Mesothelial cell of epicardium (in vitro differentiated cells): Measurements from ENCODE around the gene HSPA5. TPM values are rescaled to one million over a fixed set of nuclear protein-coding genes. Genes with fewer than 3 reads are reported as not detected.

Source experiments
- DNase-seq, 2 experiments: peaks; one replicate each; pipeline ENCODE4 v3.0.0; 2021; ENCODE audit warnings: low spot score in 2 of 2; ENCODE audit not compliant: unreplicated experiment in 2 of 2
- H3K27ac Mint-ChIP-seq: 2 replicates; pipeline ENCODE4 v1.8.0; 2021; ENCODE audit warnings: mixed read lengths
- H3K27me3 Mint-ChIP-seq: 2 replicates; pipeline ENCODE4 v1.8.0; 2021; ENCODE audit warnings: low read depth, mixed read lengths
- H3K36me3 Mint-ChIP-seq: 2 replicates; pipeline ENCODE4 v1.8.0; 2021; ENCODE audit warnings: mixed read lengths
- H3K4me1 Mint-ChIP-seq: 2 replicates; pipeline ENCODE4 v1.8.0; 2021; ENCODE audit warnings: mixed read lengths
- H3K4me3 Mint-ChIP-seq: 2 replicates; pipeline ENCODE4 v1.8.0; 2021; ENCODE audit warnings: mild to moderate bottlenecking, moderate library complexity, mixed read lengths
- H3K9me3 Mint-ChIP-seq: 2 replicates; pipeline ENCODE4 v1.8.0; 2021; ENCODE audit warnings: mixed read lengths
- total RNA-seq: library from RNA; stranded (reverse); gene quantifications from 3 replicates; pipeline ENCODE4 v1.2.1, GENCODE V29; 2021
- TF ChIP-seq, protein P1 (sequence below): fragments of 200-600 bp; sonication (generic); IDR thresholded peaks from one replicate; pipeline ENCODE4 v1.5.0; 2021; ENCODE audit warnings: antibody characterized with exemption; ENCODE audit not compliant: unreplicated experiment

Gene HSPA5
- total RNA-seq, 1 donor from 2014 or later: 249 TPM

DNA sequence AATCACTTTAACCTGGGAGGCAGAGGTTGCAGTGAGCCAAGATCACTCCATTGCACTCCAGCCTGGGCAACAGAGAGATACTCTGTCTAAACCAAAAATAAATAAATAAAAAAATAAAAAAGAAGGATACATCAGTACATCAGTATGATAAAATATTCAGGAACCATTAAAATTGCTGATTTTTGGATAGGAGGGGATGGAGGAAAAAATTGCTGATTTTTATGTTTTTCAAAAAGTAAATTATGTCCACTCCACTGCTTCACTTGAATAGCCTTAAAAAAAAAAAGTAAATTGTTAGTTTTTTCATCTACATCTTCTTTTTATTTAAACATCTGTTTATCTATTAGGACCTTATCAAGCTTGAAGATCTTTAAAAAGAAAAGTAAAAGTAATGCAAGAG, 13.1 kb upstream of the HSPA5 start:
- Mint-ChIP-seq H3K4me3 (no peak overlapping the region), H3K36me3 (no peaks in the 10 kb centered on the region), H3K27ac (no peak overlapping the region), H3K4me1 (no peaks in the 10 kb centered on the region), H3K27me3 (no peaks in the 10 kb centered on the region), H3K9me3 (no peaks in the 10 kb centered on the region)
- TF ChIP-seq, protein P1, sequence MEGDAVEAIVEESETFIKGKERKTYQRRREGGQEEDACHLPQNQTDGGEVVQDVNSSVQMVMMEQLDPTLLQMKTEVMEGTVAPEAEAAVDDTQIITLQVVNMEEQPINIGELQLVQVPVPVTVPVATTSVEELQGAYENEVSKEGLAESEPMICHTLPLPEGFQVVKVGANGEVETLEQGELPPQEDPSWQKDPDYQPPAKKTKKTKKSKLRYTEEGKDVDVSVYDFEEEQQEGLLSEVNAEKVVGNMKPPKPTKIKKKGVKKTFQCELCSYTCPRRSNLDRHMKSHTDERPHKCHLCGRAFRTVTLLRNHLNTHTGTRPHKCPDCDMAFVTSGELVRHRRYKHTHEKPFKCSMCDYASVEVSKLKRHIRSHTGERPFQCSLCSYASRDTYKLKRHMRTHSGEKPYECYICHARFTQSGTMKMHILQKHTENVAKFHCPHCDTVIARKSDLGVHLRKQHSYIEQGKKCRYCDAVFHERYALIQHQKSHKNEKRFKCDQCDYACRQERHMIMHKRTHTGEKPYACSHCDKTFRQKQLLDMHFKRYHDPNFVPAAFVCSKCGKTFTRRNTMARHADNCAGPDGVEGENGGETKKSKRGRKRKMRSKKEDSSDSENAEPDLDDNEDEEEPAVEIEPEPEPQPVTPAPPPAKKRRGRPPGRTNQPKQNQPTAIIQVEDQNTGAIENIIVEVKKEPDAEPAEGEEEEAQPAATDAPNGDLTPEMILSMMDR: no peak
- no peak for DNase-seq

DNA sequence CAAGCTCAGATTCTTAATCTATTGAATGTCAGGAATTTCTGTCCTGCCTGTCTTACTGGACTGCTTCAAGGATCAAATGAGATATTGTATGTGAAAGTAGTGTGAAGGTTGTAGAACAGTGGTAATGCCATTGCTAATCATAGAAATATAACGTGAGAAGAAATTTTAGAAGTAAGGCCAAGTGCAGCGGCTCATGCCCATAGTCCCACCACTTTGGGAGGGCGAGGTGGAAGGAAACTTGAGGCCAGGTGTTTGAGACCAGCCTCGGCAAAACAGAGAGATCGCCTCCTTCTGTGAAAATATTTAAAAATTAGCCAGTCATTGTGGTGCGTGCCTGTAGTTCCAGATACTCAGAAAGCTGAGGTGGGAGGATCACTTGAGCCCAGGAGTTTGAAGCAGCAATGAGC, 5.1 kb upstream of the HSPA5 start:
- no peaks in the 10 kb centered on the region for H3K9me3 Mint-ChIP-seq
- TF ChIP-seq, protein P1: no peak
- no peak overlapping the region for H3K4me3 Mint-ChIP-seq
- H3K4me1 Mint-ChIP-seq: peaks cover 5% of the 10 kb centered on the region
- no peak for DNase-seq
- H3K27me3 Mint-ChIP-seq: no peaks in the 10 kb centered on the region
- H3K27ac Mint-ChIP-seq: no peak overlapping the region
- no peaks in the 10 kb centered on the region for H3K36me3 Mint-ChIP-seq

- H3K4me3 Mint-ChIP-seq: no peak overlapping the region
- peaks cover 16% of the 10 kb centered on the region for H3K4me1 Mint-ChIP-seq
- TF ChIP-seq, protein P1: no peak
- no peak for DNase-seq
- H3K9me3 Mint-ChIP-seq: no peaks in the 10 kb centered on the region
- no peak overlapping the region for H3K27ac Mint-ChIP-seq
- no peaks in the 10 kb centered on the region for H3K27me3 Mint-ChIP-seq
- H3K36me3 Mint-ChIP-seq: peaks cover 8% of the 10 kb centered on the region
Observed at GRCh38 chr9:125243792-125244260, 2.7 kb upstream of the HSPA5 start.

- Mint-ChIP-seq H3K9me3 (no peaks in the 10 kb centered on the region), H3K4me3 (peak overlapping the region; percentile 90), H3K36me3 (peaks cover 21% of the 10 kb centered on the region), H3K4me1 (peaks cover 32% of the 10 kb centered on the region), H3K27ac (peak overlapping the region; percentile 98), H3K27me3 (no peaks in the 10 kb centered on the region)
- DNase-seq: peak in 1 of 2 experiments; percentile 25
- TF ChIP-seq, protein P1: no peak
Observed at GRCh38 chr9:125241863-125242739, 958 bp upstream of the HSPA5 start.

DNA sequence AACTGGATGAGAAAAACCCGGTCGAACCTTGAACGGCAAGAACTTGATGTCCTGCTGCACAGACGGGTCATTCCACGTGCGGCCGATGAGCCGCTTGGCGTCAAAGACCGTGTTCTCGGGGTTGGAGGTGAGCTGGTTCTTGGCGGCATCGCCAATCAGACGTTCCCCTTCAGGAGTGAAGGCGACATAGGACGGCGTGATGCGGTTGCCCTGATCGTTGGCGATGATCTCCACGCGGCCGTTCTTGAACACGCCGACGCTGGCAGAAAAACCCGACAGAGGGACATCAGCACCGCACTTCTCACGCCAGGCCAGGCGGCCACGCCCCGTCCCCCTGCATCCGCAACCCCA, 519 bp downstream of the HSPA5 start:
- no peaks in the 10 kb centered on the region for H3K27me3 Mint-ChIP-seq
- no peaks in the 10 kb centered on the region for H3K9me3 Mint-ChIP-seq
- TF ChIP-seq, protein P1: no peak
- peaks cover 32% of the 10 kb centered on the region for H3K36me3 Mint-ChIP-seq
- no peak for DNase-seq
- peak overlapping the region; percentile 90 for H3K4me3 Mint-ChIP-seq
- H3K4me1 Mint-ChIP-seq: peaks cover 47% of the 10 kb centered on the region
- peak overlapping the region; percentile 98 for H3K27ac Mint-ChIP-seq
